K562 (cell line): ENCODE measurements around the gene CYYR1.

Experiments used
- BHLHE40 ChIP-seq: IDR thresholded peaks from 2 replicates; pipeline ENCODE4 v1.6.1; 2011; ENCODE audit warnings: low read length, improper control_type of control experiment
- GABPA ChIP-seq: fragments of 200-800 bp; sonication (Bioruptor generic); conservative IDR thresholded peaks from 2 replicates; pipeline ENCODE4 v1.6.1; 2016; ENCODE audit warnings: low read depth, missing genetic modification characterization, missing compliant biosample characterization
- RFX5 ChIP-seq: IDR thresholded peaks from 2 replicates; pipeline ENCODE4 v1.6.1; 2011; ENCODE audit warnings: low read depth, mild to moderate bottlenecking, improper control_type of control experiment, low read length
- SIX5 ChIP-seq, 2 experiments: IDR thresholded peaks; 2 replicates each; pipeline ENCODE4 v1.6.1; 2011; ENCODE audit warnings: low read length in 2 of 2, borderline replicate concordance in 1 of 2, low read depth in 1 of 2, mild to moderate bottlenecking in 1 of 2, moderate library complexity in 1 of 2; ENCODE audit not compliant: insufficient read depth in 1 of 2
- TBL1XR1 ChIP-seq, 2 experiments: IDR thresholded peaks; 2 replicates each; pipeline ENCODE4 v1.6.1; 2012; ENCODE audit warnings: improper control_type of control experiment in 2 of 2, low read length in 2 of 2, mild to moderate bottlenecking in 1 of 2
- TGIF2 ChIP-seq: sonication (generic); formaldehyde crosslinking; IDR thresholded peaks from 2 replicates; pipeline ENCODE4 v1.8.1; 2022; ENCODE audit warnings: mild to moderate bottlenecking, missing genetic modification reagents, moderate library complexity
- ZKSCAN3 ChIP-seq: fragments of 250-450 bp; sonication (Bioruptor Pico); IDR thresholded peaks from 2 replicates; pipeline ENCODE4 v1.4.0; 2020
- TF ChIP-seq, protein P1 (sequence below), 2 experiments: fragments of 450-650 bp; formaldehyde crosslinking in 1 of 2; IDR thresholded peaks; 2 replicates each; pipeline versions ENCODE4 v1.4.0 to v1.6.1; 2014 to 2020; ENCODE audit warnings: mild to moderate bottlenecking in 2 of 2, borderline replicate concordance in 1 of 2, low read depth in 1 of 2

DNA sequence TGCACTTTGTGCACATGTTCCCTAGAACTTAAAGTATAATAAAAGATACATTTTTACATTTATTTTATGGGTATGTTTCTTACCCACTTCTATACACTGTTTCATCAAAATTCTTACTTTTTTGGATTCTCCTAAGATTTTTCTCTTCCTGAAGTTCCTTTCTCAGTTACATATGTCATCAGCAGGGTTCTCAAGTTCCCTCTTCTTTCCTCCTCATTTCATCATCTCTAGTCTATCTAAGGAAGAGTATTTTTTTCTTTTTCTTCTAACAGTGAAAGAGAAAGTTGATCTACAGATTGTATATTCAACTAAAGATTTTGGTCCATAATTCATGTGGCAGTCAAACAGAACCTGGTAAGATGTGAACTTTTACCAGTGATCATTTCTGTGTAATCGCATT is 41.2 kb upstream of the CYYR1 start:
- TF ChIP-seq GABPA (tag) (no peak), TGIF2 (CRISPR knock-in tag) (no peak), ZKSCAN3 (CRISPR knock-in tag) (no peak), TBL1XR1 (IDR thresholded peaks at IDR 0.05; ENCODE audit: low read length in 2 of 2) (no peak), RFX5 (no peak), BHLHE40 (no peak), SIX5 (IDR thresholded peaks at IDR 0.05; ENCODE audit: borderline replicate concordance in 1 of 2, insufficient read depth in 1 of 2, low read depth in 1 of 2, low read length in 2 of 2) (no peak)
- TF ChIP-seq, protein P1, sequence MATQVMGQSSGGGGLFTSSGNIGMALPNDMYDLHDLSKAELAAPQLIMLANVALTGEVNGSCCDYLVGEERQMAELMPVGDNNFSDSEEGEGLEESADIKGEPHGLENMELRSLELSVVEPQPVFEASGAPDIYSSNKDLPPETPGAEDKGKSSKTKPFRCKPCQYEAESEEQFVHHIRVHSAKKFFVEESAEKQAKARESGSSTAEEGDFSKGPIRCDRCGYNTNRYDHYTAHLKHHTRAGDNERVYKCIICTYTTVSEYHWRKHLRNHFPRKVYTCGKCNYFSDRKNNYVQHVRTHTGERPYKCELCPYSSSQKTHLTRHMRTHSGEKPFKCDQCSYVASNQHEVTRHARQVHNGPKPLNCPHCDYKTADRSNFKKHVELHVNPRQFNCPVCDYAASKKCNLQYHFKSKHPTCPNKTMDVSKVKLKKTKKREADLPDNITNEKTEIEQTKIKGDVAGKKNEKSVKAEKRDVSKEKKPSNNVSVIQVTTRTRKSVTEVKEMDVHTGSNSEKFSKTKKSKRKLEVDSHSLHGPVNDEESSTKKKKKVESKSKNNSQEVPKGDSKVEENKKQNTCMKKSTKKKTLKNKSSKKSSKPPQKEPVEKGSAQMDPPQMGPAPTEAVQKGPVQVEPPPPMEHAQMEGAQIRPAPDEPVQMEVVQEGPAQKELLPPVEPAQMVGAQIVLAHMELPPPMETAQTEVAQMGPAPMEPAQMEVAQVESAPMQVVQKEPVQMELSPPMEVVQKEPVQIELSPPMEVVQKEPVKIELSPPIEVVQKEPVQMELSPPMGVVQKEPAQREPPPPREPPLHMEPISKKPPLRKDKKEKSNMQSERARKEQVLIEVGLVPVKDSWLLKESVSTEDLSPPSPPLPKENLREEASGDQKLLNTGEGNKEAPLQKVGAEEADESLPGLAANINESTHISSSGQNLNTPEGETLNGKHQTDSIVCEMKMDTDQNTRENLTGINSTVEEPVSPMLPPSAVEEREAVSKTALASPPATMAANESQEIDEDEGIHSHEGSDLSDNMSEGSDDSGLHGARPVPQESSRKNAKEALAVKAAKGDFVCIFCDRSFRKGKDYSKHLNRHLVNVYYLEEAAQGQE (IDR thresholded peaks at IDR 0.05; ENCODE audit: borderline replicate concordance), result no peak
- TF ChIP-seq, protein P1 (CRISPR knock-in tag; IDR thresholded peaks at IDR 0.05; ENCODE audit: low read depth), result no peak
